DND-41 (cell line): ENCODE measurements around the gene FAM136A.

Source experiments
- EZH2 ChIP-seq: IDR thresholded peaks from 3 replicates; pipeline ENCODE4 v1.6.1; 2012; ENCODE audit warnings: borderline replicate concordance, low read depth, mild to moderate bottlenecking, moderate library complexity, low read length, inconsistent platforms; ENCODE audit not compliant: severe bottlenecking
- TF ChIP-seq, protein P1 (sequence below): IDR thresholded peaks from 2 replicates; pipeline ENCODE4 v1.5.1; 2012; ENCODE audit warnings: borderline replicate concordance, low read length, moderate library complexity, mild to moderate bottlenecking; ENCODE audit not compliant: poor library complexity, severe bottlenecking; ENCODE audit errors: extremely low read depth

DNA sequence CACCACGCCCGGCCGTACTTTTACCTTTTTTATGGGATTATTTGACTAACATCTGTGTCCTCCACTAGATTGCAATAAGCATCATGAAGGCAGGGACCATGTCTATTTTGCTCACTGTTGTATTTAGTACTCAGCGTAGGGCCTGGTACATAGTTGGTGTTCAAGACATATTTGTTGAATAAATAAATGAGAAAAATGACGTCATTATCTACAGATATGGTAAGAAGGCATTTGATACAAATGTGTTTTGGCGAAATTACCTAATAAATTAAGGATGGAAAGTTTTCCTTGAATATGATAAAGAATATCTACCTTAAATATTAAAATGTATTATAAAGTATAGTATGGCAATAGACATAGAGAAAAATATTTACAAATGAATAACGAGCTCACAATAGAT is 24.0 kb upstream of the FAM136A start:
- TF ChIP-seq, protein P1, sequence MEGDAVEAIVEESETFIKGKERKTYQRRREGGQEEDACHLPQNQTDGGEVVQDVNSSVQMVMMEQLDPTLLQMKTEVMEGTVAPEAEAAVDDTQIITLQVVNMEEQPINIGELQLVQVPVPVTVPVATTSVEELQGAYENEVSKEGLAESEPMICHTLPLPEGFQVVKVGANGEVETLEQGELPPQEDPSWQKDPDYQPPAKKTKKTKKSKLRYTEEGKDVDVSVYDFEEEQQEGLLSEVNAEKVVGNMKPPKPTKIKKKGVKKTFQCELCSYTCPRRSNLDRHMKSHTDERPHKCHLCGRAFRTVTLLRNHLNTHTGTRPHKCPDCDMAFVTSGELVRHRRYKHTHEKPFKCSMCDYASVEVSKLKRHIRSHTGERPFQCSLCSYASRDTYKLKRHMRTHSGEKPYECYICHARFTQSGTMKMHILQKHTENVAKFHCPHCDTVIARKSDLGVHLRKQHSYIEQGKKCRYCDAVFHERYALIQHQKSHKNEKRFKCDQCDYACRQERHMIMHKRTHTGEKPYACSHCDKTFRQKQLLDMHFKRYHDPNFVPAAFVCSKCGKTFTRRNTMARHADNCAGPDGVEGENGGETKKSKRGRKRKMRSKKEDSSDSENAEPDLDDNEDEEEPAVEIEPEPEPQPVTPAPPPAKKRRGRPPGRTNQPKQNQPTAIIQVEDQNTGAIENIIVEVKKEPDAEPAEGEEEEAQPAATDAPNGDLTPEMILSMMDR = no peak
- TF ChIP-seq EZH2 = no peak
